WTC11 (cell line): ENCODE results near the gene GNA12. TPM values are rescaled to one million over a fixed set of nuclear protein-coding genes. Genes with fewer than 3 reads are reported as not detected.

Source experiments
- ATAC-seq: fragments of 200-7000 bp; cut with Tn5 transposase; 2 replicates; pipeline ENCODE4 v1.10.0; 2021; ENCODE audit warnings: mild to moderate bottlenecking, moderate library complexity
- CTCF ChIA-PET: fragments of 300-600 bp; sonication (Branson Sonifier 250); formaldehyde crosslinking; loops from one replicate; lab custom pipeline; 2021; ENCODE audit warnings: antibody characterized with exemption; lab: Charles Lee
- POLR2A ChIA-PET: fragments of 350-600 bp; sonication (Branson Sonifier 250); formaldehyde crosslinking; loops from one replicate; lab custom pipeline; 2021; ENCODE audit warnings: antibody characterized with exemption; lab: Charles Lee
- DNase-seq: peaks from one replicate; pipeline ENCODE4 v3.0.0; 2021; ENCODE audit warnings: low spot score
- H3K27ac Mint-ChIP-seq: 2 replicates; pipeline ENCODE4 v1.8.0; 2021; ENCODE audit warnings: mixed read lengths
- H3K27me3 Mint-ChIP-seq: 2 replicates; pipeline ENCODE4 v1.8.0; 2021; ENCODE audit warnings: low read depth, mild to moderate bottlenecking, moderate library complexity, mixed read lengths
- H3K36me3 Mint-ChIP-seq: 2 replicates; pipeline ENCODE4 v1.8.0; 2021; ENCODE audit warnings: mixed read lengths
- H3K4me1 Mint-ChIP-seq: 2 replicates; pipeline ENCODE4 v1.8.0; 2022; ENCODE audit warnings: mixed read lengths
- H3K4me3 Mint-ChIP-seq: 2 replicates; pipeline ENCODE4 v1.8.0; 2021; ENCODE audit warnings: mild to moderate bottlenecking, moderate library complexity, mixed read lengths
- H3K9me3 Mint-ChIP-seq: 2 replicates; pipeline ENCODE4 v1.8.0; 2021; ENCODE audit warnings: mixed read lengths
- ETV6 ChIP-seq: sonication (generic); formaldehyde crosslinking; IDR thresholded peaks from 2 replicates; pipeline ENCODE4 v1.8.1; 2022; ENCODE audit warnings: mild to moderate bottlenecking, missing genetic modification reagents
- FOXP1 ChIP-seq: sonication (generic); formaldehyde crosslinking; IDR thresholded peaks from 2 replicates; pipeline ENCODE4 v1.8.0; 2022; ENCODE audit warnings: missing genetic modification reagents, mild to moderate bottlenecking, moderate library complexity, borderline replicate concordance
- MXD4 ChIP-seq: fragments of 250-450 bp; sonication (Bioruptor Pico); IDR thresholded peaks from 2 replicates; pipeline ENCODE4 v1.8.0; 2021; ENCODE audit warnings: mild to moderate bottlenecking, moderate library complexity, borderline replicate concordance
- NFATC4 ChIP-seq: fragments of 250-450 bp; sonication (Bioruptor Pico); IDR thresholded peaks from 2 replicates; pipeline ENCODE4 v1.9.0; 2021; ENCODE audit warnings: mild to moderate bottlenecking
- NR3C1 ChIP-seq: sonication (generic); formaldehyde crosslinking; conservative IDR thresholded peaks from 2 replicates; pipeline ENCODE4 v1.8.1; 2023; ENCODE audit warnings: low read depth, mild to moderate bottlenecking, missing genetic modification reagents
- SMAD4 ChIP-seq: sonication (generic); formaldehyde crosslinking; IDR thresholded peaks from 2 replicates; pipeline ENCODE4 v1.8.0; 2022; ENCODE audit warnings: mild to moderate bottlenecking, missing genetic modification reagents
- SOX15 ChIP-seq: fragments of 250-450 bp; sonication (Bioruptor Pico); IDR thresholded peaks from 2 replicates; pipeline ENCODE4 v1.9.0; 2021; ENCODE audit warnings: mild to moderate bottlenecking
- ZNF396 ChIP-seq: fragments of 250-450 bp; sonication (Bioruptor Pico); IDR thresholded peaks from 2 replicates; pipeline ENCODE4 v1.8.0; 2021; ENCODE audit warnings: mild to moderate bottlenecking, moderate library complexity, borderline replicate concordance
- total RNA-seq: library from RNA; stranded (reverse); gene quantifications from 3 replicates; pipeline ENCODE4 v1.2.3, GENCODE V29; 2021
- TF ChIP-seq, protein P1 (sequence below): sonication (generic); formaldehyde crosslinking; IDR thresholded peaks from 2 replicates; pipeline ENCODE4 v1.8.0; 2022; ENCODE audit warnings: mild to moderate bottlenecking, missing genetic modification reagents
- TF ChIP-seq, protein P2 (sequence below): sonication (generic); formaldehyde crosslinking; IDR thresholded peaks from 2 replicates; pipeline ENCODE4 v1.8.1; 2023; ENCODE audit warnings: mild to moderate bottlenecking, moderate library complexity, missing genetic modification reagents
- TF ChIP-seq, protein P3 (sequence below): fragments of 250-450 bp; sonication (Bioruptor Pico); IDR thresholded peaks from 2 replicates; pipeline ENCODE4 v1.9.0; 2021; ENCODE audit warnings: mild to moderate bottlenecking
- TF ChIP-seq, protein P4 (sequence below): sonication (generic); formaldehyde crosslinking; conservative IDR thresholded peaks from 2 replicates; pipeline ENCODE4 v1.8.1; 2022; ENCODE audit warnings: mild to moderate bottlenecking, missing genetic modification reagents
- TF ChIP-seq, protein P5 (sequence below): sonication (generic); formaldehyde crosslinking; conservative IDR thresholded peaks from 2 replicates; pipeline ENCODE4 v1.8.1; 2023; ENCODE audit warnings: mild to moderate bottlenecking, low read depth, missing genetic modification reagents, moderate library complexity
- TF ChIP-seq, protein P6 (sequence below): sonication (generic); formaldehyde crosslinking; IDR thresholded peaks from 2 replicates; pipeline ENCODE4 v1.8.1; 2023; ENCODE audit warnings: mild to moderate bottlenecking, missing genetic modification reagents, borderline replicate concordance
- TF ChIP-seq, protein P7 (sequence below): fragments of 250-450 bp; sonication (Bioruptor Pico); IDR thresholded peaks from 2 replicates; pipeline ENCODE4 v1.8.0; 2021; ENCODE audit warnings: mild to moderate bottlenecking

Gene GNA12
- total RNA-seq, 1 experiment from 2014 or later = 99.6 TPM

DNA sequence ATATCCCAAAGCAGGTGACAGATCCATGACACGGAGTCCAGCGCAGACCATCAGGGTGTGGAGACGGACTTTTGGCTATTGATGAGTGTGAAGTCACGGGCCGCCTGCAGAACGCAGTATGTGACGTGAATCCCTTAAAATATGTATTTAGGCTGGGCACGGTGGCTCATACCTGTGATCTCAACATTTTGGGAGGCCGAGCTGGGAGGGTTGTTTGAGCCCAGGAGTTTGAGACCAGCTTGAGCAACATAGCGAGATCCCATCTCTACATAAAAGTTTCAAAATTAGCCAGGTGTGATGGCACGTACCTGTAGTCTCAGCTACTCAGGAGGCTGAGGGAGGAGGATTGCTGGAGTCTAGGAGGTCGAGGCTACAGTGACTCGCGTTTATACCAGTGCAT is 158.0 kb downstream of the GNA12 start:
- no peak for DNase-seq
- CTCF ChIA-PET = interaction anchor here (1.9 to 9.3 kb wide), 2 partner anchors 15 to 24 kb away, joined by 6 to 102 read pairs; no protein-coding TSS in a partner anchor
- ATAC-seq = no peak
- TF ChIP-seq ZNF396 (no peak), SMAD4 (CRISPR knock-in tag) (no peak), MXD4 (no peak), SOX15 (CRISPR knock-in tag) (no peak), ETV6 (no peak), NR3C1 (CRISPR knock-in tag) (no peak), NFATC4 (no peak), FOXP1 (no peak)
- TF ChIP-seq, protein P1, sequence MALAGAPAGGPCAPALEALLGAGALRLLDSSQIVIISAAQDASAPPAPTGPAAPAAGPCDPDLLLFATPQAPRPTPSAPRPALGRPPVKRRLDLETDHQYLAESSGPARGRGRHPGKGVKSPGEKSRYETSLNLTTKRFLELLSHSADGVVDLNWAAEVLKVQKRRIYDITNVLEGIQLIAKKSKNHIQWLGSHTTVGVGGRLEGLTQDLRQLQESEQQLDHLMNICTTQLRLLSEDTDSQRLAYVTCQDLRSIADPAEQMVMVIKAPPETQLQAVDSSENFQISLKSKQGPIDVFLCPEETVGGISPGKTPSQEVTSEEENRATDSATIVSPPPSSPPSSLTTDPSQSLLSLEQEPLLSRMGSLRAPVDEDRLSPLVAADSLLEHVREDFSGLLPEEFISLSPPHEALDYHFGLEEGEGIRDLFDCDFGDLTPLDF = no peak
- TF ChIP-seq, protein P2, sequence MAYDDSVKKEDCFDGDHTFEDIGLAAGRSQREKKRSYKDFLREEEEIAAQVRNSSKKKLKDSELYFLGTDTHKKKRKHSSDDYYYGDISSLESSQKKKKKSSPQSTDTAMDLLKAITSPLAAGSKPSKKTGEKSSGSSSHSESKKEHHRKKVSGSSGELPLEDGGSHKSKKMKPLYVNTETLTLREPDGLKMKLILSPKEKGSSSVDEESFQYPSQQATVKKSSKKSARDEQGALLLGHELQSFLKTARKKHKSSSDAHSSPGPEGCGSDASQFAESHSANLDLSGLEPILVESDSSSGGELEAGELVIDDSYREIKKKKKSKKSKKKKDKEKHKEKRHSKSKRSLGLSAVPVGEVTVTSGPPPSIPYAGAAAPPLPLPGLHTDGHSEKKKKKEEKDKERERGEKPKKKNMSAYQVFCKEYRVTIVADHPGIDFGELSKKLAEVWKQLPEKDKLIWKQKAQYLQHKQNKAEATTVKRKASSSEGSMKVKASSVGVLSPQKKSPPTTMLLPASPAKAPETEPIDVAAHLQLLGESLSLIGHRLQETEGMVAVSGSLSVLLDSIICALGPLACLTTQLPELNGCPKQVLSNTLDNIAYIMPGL (CRISPR knock-in tag) = no peak
- TF ChIP-seq, protein P3, sequence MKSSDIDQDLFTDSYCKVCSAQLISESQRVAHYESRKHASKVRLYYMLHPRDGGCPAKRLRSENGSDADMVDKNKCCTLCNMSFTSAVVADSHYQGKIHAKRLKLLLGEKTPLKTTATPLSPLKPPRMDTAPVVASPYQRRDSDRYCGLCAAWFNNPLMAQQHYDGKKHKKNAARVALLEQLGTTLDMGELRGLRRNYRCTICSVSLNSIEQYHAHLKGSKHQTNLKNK = no peak
- TF ChIP-seq, protein P4, sequence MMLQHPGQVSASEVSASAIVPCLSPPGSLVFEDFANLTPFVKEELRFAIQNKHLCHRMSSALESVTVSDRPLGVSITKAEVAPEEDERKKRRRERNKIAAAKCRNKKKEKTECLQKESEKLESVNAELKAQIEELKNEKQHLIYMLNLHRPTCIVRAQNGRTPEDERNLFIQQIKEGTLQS (CRISPR knock-in tag) = no peak
- TF ChIP-seq, protein P5, sequence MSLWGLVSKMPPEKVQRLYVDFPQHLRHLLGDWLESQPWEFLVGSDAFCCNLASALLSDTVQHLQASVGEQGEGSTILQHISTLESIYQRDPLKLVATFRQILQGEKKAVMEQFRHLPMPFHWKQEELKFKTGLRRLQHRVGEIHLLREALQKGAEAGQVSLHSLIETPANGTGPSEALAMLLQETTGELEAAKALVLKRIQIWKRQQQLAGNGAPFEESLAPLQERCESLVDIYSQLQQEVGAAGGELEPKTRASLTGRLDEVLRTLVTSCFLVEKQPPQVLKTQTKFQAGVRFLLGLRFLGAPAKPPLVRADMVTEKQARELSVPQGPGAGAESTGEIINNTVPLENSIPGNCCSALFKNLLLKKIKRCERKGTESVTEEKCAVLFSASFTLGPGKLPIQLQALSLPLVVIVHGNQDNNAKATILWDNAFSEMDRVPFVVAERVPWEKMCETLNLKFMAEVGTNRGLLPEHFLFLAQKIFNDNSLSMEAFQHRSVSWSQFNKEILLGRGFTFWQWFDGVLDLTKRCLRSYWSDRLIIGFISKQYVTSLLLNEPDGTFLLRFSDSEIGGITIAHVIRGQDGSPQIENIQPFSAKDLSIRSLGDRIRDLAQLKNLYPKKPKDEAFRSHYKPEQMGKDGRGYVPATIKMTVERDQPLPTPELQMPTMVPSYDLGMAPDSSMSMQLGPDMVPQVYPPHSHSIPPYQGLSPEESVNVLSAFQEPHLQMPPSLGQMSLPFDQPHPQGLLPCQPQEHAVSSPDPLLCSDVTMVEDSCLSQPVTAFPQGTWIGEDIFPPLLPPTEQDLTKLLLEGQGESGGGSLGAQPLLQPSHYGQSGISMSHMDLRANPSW (CRISPR knock-in tag) = no peak
- TF ChIP-seq, protein P6, sequence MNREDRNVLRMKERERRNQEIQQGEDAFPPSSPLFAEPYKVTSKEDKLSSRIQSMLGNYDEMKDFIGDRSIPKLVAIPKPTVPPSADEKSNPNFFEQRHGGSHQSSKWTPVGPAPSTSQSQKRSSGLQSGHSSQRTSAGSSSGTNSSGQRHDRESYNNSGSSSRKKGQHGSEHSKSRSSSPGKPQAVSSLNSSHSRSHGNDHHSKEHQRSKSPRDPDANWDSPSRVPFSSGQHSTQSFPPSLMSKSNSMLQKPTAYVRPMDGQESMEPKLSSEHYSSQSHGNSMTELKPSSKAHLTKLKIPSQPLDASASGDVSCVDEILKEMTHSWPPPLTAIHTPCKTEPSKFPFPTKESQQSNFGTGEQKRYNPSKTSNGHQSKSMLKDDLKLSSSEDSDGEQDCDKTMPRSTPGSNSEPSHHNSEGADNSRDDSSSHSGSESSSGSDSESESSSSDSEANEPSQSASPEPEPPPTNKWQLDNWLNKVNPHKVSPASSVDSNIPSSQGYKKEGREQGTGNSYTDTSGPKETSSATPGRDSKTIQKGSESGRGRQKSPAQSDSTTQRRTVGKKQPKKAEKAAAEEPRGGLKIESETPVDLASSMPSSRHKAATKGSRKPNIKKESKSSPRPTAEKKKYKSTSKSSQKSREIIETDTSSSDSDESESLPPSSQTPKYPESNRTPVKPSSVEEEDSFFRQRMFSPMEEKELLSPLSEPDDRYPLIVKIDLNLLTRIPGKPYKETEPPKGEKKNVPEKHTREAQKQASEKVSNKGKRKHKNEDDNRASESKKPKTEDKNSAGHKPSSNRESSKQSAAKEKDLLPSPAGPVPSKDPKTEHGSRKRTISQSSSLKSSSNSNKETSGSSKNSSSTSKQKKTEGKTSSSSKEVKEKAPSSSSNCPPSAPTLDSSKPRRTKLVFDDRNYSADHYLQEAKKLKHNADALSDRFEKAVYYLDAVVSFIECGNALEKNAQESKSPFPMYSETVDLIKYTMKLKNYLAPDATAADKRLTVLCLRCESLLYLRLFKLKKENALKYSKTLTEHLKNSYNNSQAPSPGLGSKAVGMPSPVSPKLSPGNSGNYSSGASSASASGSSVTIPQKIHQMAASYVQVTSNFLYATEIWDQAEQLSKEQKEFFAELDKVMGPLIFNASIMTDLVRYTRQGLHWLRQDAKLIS (CRISPR knock-in tag) = no peak
- TF ChIP-seq, protein P7, sequence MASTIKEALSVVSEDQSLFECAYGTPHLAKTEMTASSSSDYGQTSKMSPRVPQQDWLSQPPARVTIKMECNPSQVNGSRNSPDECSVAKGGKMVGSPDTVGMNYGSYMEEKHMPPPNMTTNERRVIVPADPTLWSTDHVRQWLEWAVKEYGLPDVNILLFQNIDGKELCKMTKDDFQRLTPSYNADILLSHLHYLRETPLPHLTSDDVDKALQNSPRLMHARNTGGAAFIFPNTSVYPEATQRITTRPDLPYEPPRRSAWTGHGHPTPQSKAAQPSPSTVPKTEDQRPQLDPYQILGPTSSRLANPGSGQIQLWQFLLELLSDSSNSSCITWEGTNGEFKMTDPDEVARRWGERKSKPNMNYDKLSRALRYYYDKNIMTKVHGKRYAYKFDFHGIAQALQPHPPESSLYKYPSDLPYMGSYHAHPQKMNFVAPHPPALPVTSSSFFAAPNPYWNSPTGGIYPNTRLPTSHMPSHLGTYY (CRISPR knock-in tag) = no peak
- POLR2A ChIA-PET = no interaction called here
- Mint-ChIP-seq H3K9me3 (peaks cover 5% of the 10 kb centered on the region), H3K4me3 (no peak overlapping the region), H3K4me1 (peaks cover 12% of the 10 kb centered on the region), H3K27ac (no peak overlapping the region), H3K36me3 (no peaks in the 10 kb centered on the region), H3K27me3 (peaks cover 32% of the 10 kb centered on the region)
